Bronchial epithelial cell (primary cell): ENCODE results near the gene GNA14. TPM values are rescaled to one million over a fixed set of nuclear protein-coding genes. Genes with fewer than 3 reads are reported as not detected.

Source experiments
- DNase-seq: peaks from one replicate; pipeline ENCODE4 v3.0.0-alpha.2; 2010; ENCODE audit warnings: low read depth
- FAIRE-seq: peaks from 2 replicates; lab custom pipeline; 2011; peaks lifted over from hg19 to GRCh38; lab: Jason Lieb, UNC
- H3K27me3 ChIP-seq: 2 replicates; pipeline ENCODE4 v1.5.1; 2011; ENCODE audit warnings: low read length; ENCODE audit not compliant: control insufficient read depth, insufficient read depth
- H3K36me3 ChIP-seq: 2 replicates; pipeline ENCODE4 v1.5.1; 2011; ENCODE audit warnings: low read length; ENCODE audit not compliant: control insufficient read depth, insufficient read depth
- H3K4me3 ChIP-seq: 2 replicates; pipeline ENCODE4 v1.5.1; 2011; ENCODE audit warnings: mild to moderate bottlenecking, low read depth, low read length, control low read depth
- CTCF ChIP-seq: IDR thresholded peaks from 2 replicates; pipeline ENCODE4 v1.5.1; 2011; ENCODE audit warnings: mild to moderate bottlenecking, moderate library complexity, low read length, control low read depth, inconsistent platforms; ENCODE audit not compliant: insufficient read depth, severe bottlenecking
- total RNA-seq: library from RNA; depleted of rRNA; stranded (reverse); fragments of >200 nt; gene quantifications from 2 replicates; pipeline ENCODE4 v1.2.1, GENCODE V29; 2014

GNA14 gene
- total RNA-seq, 1 donor from 2014 or later, result not detected

GRCh38 chr9:77440057-77440456 is 208.1 kb downstream of the GNA14 start:
- no peak for TF ChIP-seq CTCF
- FAIRE-seq (no peak), DNase-seq (no peak)
- Histone ChIP-seq H3K36me3 (no peaks in the 10 kb centered on the region), H3K27me3 (no peaks in the 10 kb centered on the region), H3K4me3 (no peak overlapping the region)

GRCh38 chr9:77438653-77439052 is 209.5 kb downstream of the GNA14 start:
- Histone ChIP-seq H3K36me3 (no peaks in the 10 kb centered on the region), H3K27me3 (no peaks in the 10 kb centered on the region), H3K4me3 (no peak overlapping the region)
- no peak for TF ChIP-seq CTCF
- DNase-seq, result no peak
- no peak for FAIRE-seq

GRCh38 chr9:77435688-77436087 is 212.4 kb downstream of the GNA14 start:
- no peak for TF ChIP-seq CTCF
- H3K27me3 ChIP-seq, result no peaks in the 10 kb centered on the region
- no peaks in the 10 kb centered on the region for H3K36me3 ChIP-seq
- no peak for DNase-seq
- no peak overlapping the region for H3K4me3 ChIP-seq
- no peak for FAIRE-seq

GRCh38 chr9:77435277-77435676 is 212.8 kb downstream of the GNA14 start:
- DNase-seq (no peak), FAIRE-seq (no peak)
- TF ChIP-seq CTCF, result no peak
- Histone ChIP-seq H3K36me3 (no peaks in the 10 kb centered on the region), H3K4me3 (no peak overlapping the region), H3K27me3 (no peaks in the 10 kb centered on the region)

GRCh38 chr9:77433675-77434445 is 214.3 kb downstream of the GNA14 start:
- FAIRE-seq (peak; percentile 60), DNase-seq (peak; percentile 48)
- Histone ChIP-seq H3K27me3 (no peaks in the 10 kb centered on the region), H3K4me3 (no peak overlapping the region), H3K36me3 (no peaks in the 10 kb centered on the region)
- TF ChIP-seq CTCF, result peak; percentile 99

- DNase-seq (no peak), FAIRE-seq (no peak)
- H3K36me3 ChIP-seq, result no peaks in the 10 kb centered on the region
- no peaks in the 10 kb centered on the region for H3K27me3 ChIP-seq
- no peak for TF ChIP-seq CTCF
- H3K4me3 ChIP-seq, result no peak overlapping the region
Measured at GRCh38 chr9:77432053-77432452, 216.1 kb downstream of the GNA14 start.
